Omental fat pad (tissue), 4 donors: ENCODE results near the gene FARS2. TPM values are rescaled to one million over a fixed set of nuclear protein-coding genes. Genes with fewer than 3 reads are reported as not detected.
A peak's percentile ranks its signal among the peaks of the same experiment; 100 is the strongest.

Source experiments
- ATAC-seq: fragments of 150-250 bp; one replicate; pipeline ENCODE4 v1.9.1; 2016; ENCODE audit warnings: mild to moderate bottlenecking, moderate library complexity; ENCODE audit not compliant: low FRiP score
- DNase-seq: peaks from one replicate; pipeline ENCODE4 v3.0.0-alpha.2; 2019; ENCODE audit warnings: low spot score
- total RNA-seq, 4 donors: library from RNA; depleted of rRNA; stranded (reverse); fragments of >200 nt; gene quantifications; one replicate each; pipeline ENCODE4 v1.1.0, GENCODE V29; 2016
- TF ChIP-seq, protein P1 (sequence below), 3 donors: fragments of 450-650 bp; IDR thresholded peaks; one replicate each; pipeline ENCODE4 v1.5.1; 2016 to 2017; ENCODE audit warnings: antibody characterized with exemption in 3 of 3, mild to moderate bottlenecking in 3 of 3, moderate library complexity in 2 of 3

FARS2 gene
- total RNA-seq, 4 donors from 2014 or later: 12.5 to 18.1 (median 14.5) TPM

- TF ChIP-seq, protein P1, sequence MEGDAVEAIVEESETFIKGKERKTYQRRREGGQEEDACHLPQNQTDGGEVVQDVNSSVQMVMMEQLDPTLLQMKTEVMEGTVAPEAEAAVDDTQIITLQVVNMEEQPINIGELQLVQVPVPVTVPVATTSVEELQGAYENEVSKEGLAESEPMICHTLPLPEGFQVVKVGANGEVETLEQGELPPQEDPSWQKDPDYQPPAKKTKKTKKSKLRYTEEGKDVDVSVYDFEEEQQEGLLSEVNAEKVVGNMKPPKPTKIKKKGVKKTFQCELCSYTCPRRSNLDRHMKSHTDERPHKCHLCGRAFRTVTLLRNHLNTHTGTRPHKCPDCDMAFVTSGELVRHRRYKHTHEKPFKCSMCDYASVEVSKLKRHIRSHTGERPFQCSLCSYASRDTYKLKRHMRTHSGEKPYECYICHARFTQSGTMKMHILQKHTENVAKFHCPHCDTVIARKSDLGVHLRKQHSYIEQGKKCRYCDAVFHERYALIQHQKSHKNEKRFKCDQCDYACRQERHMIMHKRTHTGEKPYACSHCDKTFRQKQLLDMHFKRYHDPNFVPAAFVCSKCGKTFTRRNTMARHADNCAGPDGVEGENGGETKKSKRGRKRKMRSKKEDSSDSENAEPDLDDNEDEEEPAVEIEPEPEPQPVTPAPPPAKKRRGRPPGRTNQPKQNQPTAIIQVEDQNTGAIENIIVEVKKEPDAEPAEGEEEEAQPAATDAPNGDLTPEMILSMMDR (IDR thresholded peaks at IDR 0.05): no peak
- DNase-seq (no peak), ATAC-seq (peak; percentile 65)
Observed at GRCh38 chr6:5302995-5303622, 41.8 kb downstream of the FARS2 start.

DNA sequence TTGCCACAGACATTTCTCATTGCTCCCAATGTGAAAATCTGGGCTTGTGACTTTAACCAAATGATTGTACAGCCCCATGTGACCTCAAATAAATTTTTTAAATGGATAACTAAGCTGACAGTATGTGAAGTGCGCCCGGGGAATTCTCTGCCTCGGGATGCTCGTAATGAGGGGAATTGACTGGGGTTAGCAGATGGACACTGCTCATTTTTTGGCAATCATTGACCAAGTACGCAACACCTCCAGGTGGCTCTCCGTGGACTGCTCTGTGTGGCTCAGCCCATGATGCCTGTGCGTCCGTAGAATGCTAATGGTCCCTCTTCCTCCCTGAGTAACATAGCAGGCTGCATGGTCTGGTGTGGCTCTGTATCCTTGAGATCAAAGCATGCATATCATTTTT, 42.4 kb downstream of the FARS2 start:
- DNase-seq (no peak), ATAC-seq (no peak)
- TF ChIP-seq, protein P1 (IDR thresholded peaks at IDR 0.05): no peak

- TF ChIP-seq, protein P1 (IDR thresholded peaks at IDR 0.05): no peak
- ATAC-seq: no peak
- no peak for DNase-seq
Observed at GRCh38 chr6:5305968-5306626, 44.8 kb downstream of the FARS2 start.

- TF ChIP-seq, protein P1 (IDR thresholded peaks at IDR 0.05): no peak
- no peak for DNase-seq
- no peak for ATAC-seq
Observed at GRCh38 chr6:5307058-5307457, 45.7 kb downstream of the FARS2 start.

GRCh38 chr6:5308066-5308465, 46.8 kb downstream of the FARS2 start:
- ATAC-seq: no peak
- TF ChIP-seq, protein P1 (IDR thresholded peaks at IDR 0.05): no peak

GRCh38 chr6:5314191-5314865, 53.0 kb downstream of the FARS2 start:
- ATAC-seq: no peak
- TF ChIP-seq, protein P1 (IDR thresholded peaks at IDR 0.05): no peak
- DNase-seq: no peak

More at GRCh38 chr6:5308066-5308465, 46.8 kb downstream of the FARS2 start:
- DNase-seq: no peak
